ENCODE results near the gene MTMR8.

MTMR8 gene

DNA sequence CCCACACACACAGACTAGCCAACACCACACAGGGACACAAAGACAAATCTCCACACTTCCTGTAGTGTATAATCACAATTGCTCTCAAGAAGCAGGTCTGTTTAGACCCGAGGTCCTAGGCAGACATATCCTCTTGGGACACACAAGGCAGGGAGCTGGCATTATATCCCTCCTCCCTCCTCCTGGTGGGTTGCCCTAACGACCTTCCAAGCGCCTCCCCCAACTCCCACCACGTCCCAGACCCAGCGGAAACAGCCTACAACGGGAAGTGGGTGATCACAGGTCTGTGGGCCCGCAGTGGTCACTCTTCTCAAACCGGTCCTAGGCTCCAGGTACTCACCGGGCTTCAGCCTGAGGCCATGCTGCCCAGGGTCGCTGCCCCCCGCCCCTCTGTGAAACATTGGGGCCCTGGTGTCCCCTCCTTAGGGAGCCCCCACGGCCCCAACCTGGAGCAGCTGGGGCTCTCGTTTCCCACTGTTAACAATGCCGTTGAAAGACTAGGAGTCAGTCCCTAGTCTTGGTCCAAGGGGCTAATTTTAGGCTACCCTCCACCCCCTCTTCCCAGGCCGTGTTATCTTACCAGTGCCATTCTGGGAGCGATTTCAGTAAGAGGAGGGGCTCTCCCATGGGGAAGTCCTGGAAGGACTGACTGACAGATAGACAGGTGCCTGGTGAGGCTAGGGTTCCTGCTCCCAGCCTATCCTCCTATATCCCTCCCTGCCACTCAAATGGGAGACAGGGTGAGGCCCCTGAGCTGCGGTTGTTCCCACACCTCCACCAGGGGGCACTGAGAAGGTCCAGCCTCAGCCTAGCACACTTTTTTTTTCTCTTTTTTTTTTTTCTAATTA is 164.9 kb downstream of the MTMR8 start, which contains the start of gene ASB12:
Gene ASB12, minus strand, starts transcription at position 485 of the 848 bp plus-strand sequence. CDS start 4,957 bp downstream, outside the sequence.
- DNase-seq (ENCODE audit: low read depth) = no peak

DNA sequence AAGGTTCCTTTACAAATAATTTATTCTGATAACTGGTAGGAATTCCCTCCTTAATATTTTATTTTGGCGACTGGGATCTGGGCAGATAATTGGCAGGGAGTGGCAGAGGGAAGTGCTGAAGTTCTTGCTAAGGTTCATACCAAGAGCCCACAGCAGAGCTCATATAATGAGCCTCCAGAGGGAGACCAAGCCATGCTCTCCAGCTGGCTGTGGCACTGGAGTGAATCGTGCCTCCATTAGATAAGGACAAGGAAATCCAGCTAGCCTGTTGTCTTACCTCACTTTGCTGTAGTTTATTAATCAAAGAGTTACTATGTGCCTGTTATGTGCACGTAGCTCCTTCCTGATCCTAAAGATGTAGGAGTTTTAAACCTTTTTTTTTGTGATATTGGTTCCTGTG is 166.1 kb downstream of the MTMR8 start:
- TF ChIP-seq, protein P1, sequence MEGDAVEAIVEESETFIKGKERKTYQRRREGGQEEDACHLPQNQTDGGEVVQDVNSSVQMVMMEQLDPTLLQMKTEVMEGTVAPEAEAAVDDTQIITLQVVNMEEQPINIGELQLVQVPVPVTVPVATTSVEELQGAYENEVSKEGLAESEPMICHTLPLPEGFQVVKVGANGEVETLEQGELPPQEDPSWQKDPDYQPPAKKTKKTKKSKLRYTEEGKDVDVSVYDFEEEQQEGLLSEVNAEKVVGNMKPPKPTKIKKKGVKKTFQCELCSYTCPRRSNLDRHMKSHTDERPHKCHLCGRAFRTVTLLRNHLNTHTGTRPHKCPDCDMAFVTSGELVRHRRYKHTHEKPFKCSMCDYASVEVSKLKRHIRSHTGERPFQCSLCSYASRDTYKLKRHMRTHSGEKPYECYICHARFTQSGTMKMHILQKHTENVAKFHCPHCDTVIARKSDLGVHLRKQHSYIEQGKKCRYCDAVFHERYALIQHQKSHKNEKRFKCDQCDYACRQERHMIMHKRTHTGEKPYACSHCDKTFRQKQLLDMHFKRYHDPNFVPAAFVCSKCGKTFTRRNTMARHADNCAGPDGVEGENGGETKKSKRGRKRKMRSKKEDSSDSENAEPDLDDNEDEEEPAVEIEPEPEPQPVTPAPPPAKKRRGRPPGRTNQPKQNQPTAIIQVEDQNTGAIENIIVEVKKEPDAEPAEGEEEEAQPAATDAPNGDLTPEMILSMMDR (IDR thresholded peaks at IDR 0.05; ENCODE audit: control insufficient read depth, insufficient read depth, low read depth, low read length, missing control alignments) = no peak
- no peak overlapping the region for H3K4me3 ChIP-seq (ENCODE audit: control insufficient read depth, low read depth, low read length)
- no peak for DNase-seq (ENCODE audit: low read depth)

More for the DNA sequence above, 164.9 kb downstream of the MTMR8 start, which contains the start of gene ASB12:
- no peak within 1 kb of the TSS for H3K4me3 ChIP-seq (ENCODE audit: control insufficient read depth, low read depth, low read length)
- TF ChIP-seq, protein P1 (IDR thresholded peaks at IDR 0.05; ENCODE audit: control insufficient read depth, insufficient read depth, low read depth, low read length, missing control alignments) = no peak

Measured in AG09309 (cell line).